Activated naive CD8-positive, alpha-beta T cell treated with anti-CD3 and anti-CD28 coated beads, Interleukin-2, amount 50 U/mL, for 24 hours (primary cell): Measurements from ENCODE around the gene CACTIN.

Source experiments
- ATAC-seq: fragments of 150-1000 bp; cut with Tn5 transposase; one replicate; pipeline ENCODE4 v1.10.0; 2021
- DNase-seq: peaks from one replicate; pipeline ENCODE4 v3.0.0; 2021
- H3K27ac Mint-ChIP-seq: one replicate; pipeline ENCODE4 v1.8.0; 2021; ENCODE audit warnings: mild to moderate bottlenecking, mixed read lengths
- H3K27me3 Mint-ChIP-seq: one replicate; pipeline ENCODE4 v1.8.0; 2021; ENCODE audit warnings: mixed read lengths
- H3K36me3 Mint-ChIP-seq: one replicate; pipeline ENCODE4 v1.8.0; 2021; ENCODE audit warnings: low read depth, mixed read lengths
- H3K4me1 Mint-ChIP-seq: one replicate; pipeline ENCODE4 v1.8.0; 2021; ENCODE audit warnings: mixed read lengths
- H3K4me3 Mint-ChIP-seq: one replicate; pipeline ENCODE4 v1.8.0; 2021; ENCODE audit warnings: mild to moderate bottlenecking, moderate library complexity, mixed read lengths
- H3K9me3 Mint-ChIP-seq: one replicate; pipeline ENCODE4 v1.8.0; 2021; ENCODE audit warnings: mixed read lengths

CACTIN gene

DNA sequence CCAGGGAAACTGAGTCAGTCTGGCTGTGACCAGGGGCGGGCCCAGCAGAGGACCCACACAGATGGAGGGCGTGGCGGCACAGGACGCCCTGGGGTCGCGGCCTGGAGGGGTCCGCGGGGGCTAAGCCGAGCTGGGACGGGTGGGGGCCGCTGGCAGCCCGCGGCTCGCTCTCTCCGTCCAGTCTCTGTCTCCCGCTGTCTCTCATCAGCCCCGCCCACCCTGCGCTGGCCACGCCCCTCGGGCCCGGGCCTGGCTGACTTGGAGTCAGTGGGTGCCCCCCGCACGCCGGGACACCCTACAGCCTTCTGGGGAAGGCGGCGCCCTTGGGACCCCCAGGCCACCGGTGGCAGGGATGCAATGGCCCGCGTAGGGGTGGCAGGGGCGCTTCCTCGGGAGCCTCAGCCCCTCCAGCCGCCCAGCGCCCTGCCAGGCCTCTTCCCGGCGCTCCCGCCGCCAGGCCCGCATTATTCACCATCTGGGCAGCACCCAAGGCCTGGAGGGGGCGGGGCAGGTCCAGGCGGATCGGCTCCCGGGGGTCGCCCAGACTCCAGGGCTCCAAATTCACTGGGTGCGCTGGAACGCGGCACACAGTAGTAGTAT lies 19.8 kb downstream of the CACTIN start, which contains the start of gene TBXA2R:
TSS of gene TBXA2R (minus strand) at position 186 of the 600 bp plus-strand sequence. CDS start 6,241 bp downstream, outside the sequence.
- Mint-ChIP-seq H3K36me3 (peaks cover 4% of the 10 kb centered on the region), H3K4me1 (peaks cover 9% of the 10 kb centered on the region), H3K9me3 (no peaks in the 10 kb centered on the region), H3K4me3 (no peak within 1 kb of the TSS), H3K27ac (no peak within 1 kb of the TSS), H3K27me3 (no peaks in the 10 kb centered on the region)
- ATAC-seq (peak; percentile 44), DNase-seq (peak; percentile 82)

DNA sequence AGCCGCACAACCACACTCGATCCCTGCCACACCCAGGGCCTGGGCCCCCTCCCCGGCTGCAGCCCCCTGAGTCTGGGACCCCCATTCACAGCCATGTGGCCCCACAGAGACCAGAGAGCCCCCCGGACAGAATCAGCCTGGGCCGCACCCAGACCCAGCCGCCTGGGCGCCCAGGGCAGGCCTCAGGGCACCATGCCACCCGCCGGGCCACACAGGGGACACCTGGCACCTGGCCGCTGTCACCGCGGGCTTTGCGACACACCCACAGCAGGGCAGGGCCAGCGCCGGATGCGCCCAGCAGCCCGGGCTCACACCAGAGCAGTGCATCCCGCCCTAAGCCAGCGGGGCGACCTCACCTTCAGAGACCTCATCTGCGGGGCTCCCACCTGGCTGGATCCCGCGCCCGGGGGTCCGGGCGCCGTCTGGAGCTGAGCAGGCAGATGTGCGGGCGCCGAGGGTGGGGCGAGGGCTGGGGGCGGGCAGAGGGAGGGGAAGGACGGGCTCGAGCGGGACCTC lies 20.4 kb downstream of the CACTIN start:
- Mint-ChIP-seq H3K27me3 (no peaks in the 10 kb centered on the region), H3K9me3 (no peaks in the 10 kb centered on the region), H3K36me3 (peaks cover 3% of the 10 kb centered on the region), H3K4me3 (no peak overlapping the region), H3K4me1 (peaks cover 9% of the 10 kb centered on the region), H3K27ac (no peak overlapping the region)
- peak; percentile 40 for DNase-seq
- ATAC-seq, result peak; percentile 41

DNA sequence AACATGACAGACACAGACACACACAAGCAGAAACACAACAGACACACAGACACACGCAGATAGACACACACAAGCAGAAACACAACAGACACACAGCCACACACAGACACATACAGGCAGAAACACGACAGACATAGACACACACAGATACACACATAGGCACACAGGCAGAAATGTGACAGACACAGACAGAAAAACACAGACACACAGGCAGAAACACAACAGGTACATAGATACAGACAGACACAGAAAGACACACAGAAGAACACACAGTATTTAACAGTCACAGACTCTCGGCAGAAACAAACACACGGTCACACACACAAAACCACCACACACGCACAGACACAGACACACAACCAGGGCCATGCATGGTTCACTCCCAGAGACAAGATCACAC lies 20.8 kb downstream of the CACTIN start:
- H3K27ac Mint-ChIP-seq, result no peak overlapping the region
- H3K27me3 Mint-ChIP-seq, result no peaks in the 10 kb centered on the region
- ATAC-seq (no peak), DNase-seq (no peak)
- H3K4me1 Mint-ChIP-seq, result peaks cover 9% of the 10 kb centered on the region
- no peaks in the 10 kb centered on the region for H3K9me3 Mint-ChIP-seq
- H3K36me3 Mint-ChIP-seq, result peaks cover 3% of the 10 kb centered on the region
- no peak overlapping the region for H3K4me3 Mint-ChIP-seq

DNA sequence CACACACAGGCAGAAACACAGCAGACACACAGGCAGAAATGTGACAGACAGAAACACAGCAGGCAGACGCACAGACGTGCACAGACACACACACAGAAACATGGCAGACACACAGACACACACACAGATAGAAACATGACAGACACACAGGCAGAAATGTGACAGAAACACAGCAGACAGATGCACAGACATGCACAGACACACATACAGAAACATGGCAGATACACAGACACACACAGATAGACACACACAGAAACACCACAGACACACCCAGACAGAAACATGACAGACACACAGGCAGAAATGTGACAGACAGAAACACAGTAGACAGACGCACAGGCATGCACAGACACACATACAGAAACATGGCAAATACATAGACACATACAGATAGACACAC lies 21.2 kb downstream of the CACTIN start:
- Mint-ChIP-seq H3K36me3 (peaks cover under 1% of the 10 kb centered on the region), H3K27me3 (no peaks in the 10 kb centered on the region), H3K27ac (no peak overlapping the region), H3K4me1 (peaks cover 9% of the 10 kb centered on the region), H3K9me3 (no peaks in the 10 kb centered on the region), H3K4me3 (no peak overlapping the region)
- DNase-seq (no peak), ATAC-seq (no peak)

DNA sequence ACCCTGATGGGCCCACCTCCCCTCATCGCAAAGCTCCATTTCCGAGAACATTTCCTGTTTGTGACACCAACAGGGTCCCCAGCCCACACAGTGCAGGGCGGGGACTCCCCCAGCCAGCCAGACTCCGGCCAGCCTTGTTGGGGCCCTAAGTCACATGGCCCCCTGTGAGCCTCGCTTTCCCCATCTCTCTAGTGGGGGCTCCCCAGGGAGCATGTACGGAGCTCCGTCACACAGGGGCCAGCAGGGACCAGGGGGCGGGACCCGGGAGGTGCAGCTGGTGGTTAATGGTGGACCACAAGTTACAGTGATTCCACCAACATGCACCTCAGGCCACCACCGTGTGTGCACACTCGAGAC lies 21.6 kb downstream of the CACTIN start:
- peak; percentile 58 for ATAC-seq
- Mint-ChIP-seq H3K36me3 (no peaks in the 10 kb centered on the region), H3K27ac (no peak overlapping the region), H3K4me3 (no peak overlapping the region), H3K27me3 (no peaks in the 10 kb centered on the region), H3K4me1 (peaks cover 9% of the 10 kb centered on the region), H3K9me3 (no peaks in the 10 kb centered on the region)
- DNase-seq, result peak; percentile 53

DNA sequence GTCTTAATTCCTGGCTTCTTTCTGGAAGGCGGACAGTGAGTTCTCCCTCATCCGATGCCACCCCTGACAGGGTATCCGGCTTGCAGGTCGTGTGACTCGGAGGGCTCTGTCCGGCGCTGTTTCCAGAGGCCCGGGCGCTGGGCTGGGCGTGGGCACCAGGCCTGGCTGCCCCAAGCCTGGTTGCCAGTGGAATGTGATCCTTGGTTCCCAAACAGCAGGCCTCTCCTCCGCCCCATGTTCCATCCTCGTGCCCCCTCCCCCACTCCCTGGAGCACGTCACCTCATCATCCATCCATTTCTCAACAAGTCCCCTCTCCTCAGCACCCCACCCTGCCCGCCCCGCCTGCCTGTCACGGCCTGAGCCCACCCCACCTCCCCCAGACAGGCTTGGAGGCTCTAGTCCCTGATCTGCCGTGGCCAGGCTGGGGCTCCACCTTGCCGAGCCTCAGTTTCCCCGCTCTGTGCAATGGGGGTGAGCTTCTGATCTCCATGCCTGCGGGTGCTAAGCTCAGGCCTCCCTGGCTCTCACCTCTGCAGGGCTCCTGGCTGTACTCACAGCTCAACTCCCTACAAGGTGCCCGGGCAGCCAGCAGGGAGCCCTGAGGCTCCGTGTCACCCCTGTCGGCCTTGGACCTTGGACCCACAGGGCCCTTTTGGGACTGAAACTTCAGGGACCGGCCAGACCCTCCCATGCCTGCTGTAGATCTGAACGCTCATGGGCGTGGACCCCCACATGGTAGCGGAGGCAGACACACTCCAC lies 22.2 kb downstream of the CACTIN start:
- Mint-ChIP-seq H3K9me3 (no peaks in the 10 kb centered on the region), H3K27me3 (no peaks in the 10 kb centered on the region), H3K4me3 (no peak overlapping the region), H3K36me3 (no peaks in the 10 kb centered on the region), H3K4me1 (peaks cover 9% of the 10 kb centered on the region), H3K27ac (no peak overlapping the region)
- DNase-seq, result no peak
- peak; percentile 6 for ATAC-seq

DNA sequence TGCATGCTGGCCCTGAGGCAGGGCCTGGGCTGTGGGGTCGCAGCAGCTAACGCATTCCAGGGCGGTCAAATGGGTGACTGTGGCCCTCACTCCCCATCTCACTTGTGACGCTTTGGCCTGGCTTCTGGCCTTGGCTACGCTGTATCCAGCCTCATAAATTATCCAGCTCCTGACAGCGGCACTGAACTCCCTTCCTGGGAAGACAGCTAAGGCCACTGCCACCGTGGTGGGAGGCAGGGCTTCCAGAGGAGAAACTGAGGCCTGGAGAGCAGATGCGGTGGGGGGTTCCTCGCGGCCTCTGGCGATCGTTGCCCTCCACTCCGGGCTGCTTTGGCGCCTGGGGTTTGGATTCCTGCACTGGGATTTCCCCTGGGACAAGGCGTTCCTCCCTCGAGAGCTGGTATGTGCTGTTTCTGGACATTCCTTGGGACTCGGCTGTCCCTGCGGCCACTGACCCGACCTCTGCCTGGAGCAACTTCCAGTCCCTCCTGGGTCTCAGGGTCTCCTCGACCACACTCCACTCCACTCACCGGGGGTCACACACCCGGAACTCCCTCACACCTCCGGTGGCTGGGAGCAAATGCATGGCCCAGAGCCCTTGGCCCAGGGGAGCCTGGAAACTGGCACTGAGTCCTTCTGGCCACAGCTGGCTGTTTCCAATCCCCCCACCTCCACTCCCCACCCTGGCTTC lies 23.3 kb downstream of the CACTIN start:
- DNase-seq (no peak), ATAC-seq (no peak)
- H3K9me3 Mint-ChIP-seq, result no peaks in the 10 kb centered on the region
- H3K4me3 Mint-ChIP-seq, result no peak overlapping the region
- peaks cover 7% of the 10 kb centered on the region for H3K4me1 Mint-ChIP-seq
- H3K36me3 Mint-ChIP-seq, result no peaks in the 10 kb centered on the region
- H3K27me3 Mint-ChIP-seq, result no peaks in the 10 kb centered on the region
- H3K27ac Mint-ChIP-seq, result no peak overlapping the region

DNA sequence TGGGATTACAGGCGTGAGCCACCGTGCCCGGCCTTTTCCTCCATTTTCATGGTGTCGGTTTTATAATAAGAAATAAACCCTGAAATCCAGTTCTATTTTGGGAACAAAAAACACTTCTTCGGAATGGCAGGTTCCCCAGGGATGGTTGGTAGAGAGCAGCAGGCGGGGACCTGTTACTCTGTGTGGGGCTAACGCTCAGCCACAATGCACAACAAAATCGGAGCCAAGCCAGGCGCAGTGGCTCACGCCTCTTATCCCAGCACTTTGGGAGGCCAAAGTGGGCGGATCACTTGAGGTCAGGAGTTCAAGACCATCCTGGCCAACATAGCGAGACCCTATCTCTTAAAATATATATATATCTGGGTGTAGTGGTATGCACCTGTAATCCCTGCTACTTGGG lies 25.6 kb downstream of the CACTIN start:
- no peak for ATAC-seq
- Mint-ChIP-seq H3K27me3 (no peaks in the 10 kb centered on the region), H3K9me3 (no peaks in the 10 kb centered on the region), H3K4me3 (no peak overlapping the region), H3K36me3 (no peaks in the 10 kb centered on the region), H3K27ac (no peak overlapping the region), H3K4me1 (peaks cover 1% of the 10 kb centered on the region)
- no peak for DNase-seq

DNA sequence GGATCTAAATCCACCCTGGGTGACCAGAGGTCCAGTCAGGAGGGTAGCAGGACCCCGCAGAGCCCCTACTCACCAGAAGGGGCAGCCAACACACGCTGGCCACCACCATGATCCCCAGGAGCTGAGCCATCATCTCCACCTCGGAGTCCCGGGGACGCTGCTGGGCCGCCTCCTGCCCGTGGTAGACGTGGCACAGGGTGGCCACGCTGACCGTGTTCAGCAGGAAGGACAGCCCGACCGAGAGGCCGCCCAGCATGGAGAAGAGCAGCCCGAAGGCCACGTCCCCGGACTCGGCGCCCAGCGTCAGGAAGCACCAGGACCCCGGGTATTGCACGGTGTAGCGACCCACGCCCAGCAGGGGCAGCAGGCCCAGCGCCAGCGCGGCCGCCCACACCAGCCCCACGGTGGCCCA lies 26.8 kb downstream of the CACTIN start:
- H3K27me3 Mint-ChIP-seq, result no peaks in the 10 kb centered on the region

DNA sequence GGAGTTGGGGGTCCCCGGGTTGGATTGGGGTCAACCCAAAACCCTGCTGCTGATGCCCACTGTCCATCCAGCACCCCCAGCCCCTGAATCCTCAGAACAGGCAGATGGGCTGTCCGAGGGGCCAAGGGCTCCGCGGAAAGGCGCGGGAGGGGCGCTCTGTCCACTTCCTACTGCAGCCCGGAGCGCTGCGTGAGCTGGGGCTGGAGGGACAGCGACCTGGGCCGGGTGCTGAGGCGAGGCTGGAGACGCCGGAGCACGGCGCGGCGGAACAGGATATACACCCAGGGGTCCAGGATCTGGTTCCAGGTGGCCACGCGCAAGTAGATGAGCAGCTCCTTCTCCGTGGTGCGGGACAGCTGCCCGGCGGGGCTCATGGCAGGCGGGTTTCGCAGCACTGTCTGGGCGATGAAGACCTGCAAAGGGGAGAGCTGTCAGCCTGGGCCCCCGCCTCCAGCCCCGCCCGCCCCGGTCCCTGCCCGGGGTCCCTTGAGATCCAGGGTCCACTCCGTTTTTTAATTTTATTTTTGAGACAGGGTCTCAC lies 31.0 kb downstream of the CACTIN start:
- ATAC-seq (no peak), DNase-seq (no peak)
- Mint-ChIP-seq H3K27me3 (no peaks in the 10 kb centered on the region), H3K27ac (no peak overlapping the region), H3K4me3 (no peak overlapping the region), H3K36me3 (no peaks in the 10 kb centered on the region), H3K4me1 (no peaks in the 10 kb centered on the region), H3K9me3 (no peaks in the 10 kb centered on the region)

More for the DNA sequence above, 26.8 kb downstream of the CACTIN start:
- Mint-ChIP-seq H3K36me3 (no peaks in the 10 kb centered on the region), H3K4me1 (peaks cover 1% of the 10 kb centered on the region), H3K4me3 (no peak overlapping the region), H3K27ac (no peak overlapping the region), H3K9me3 (no peaks in the 10 kb centered on the region)
- DNase-seq, result no peak
- no peak for ATAC-seq

DNA sequence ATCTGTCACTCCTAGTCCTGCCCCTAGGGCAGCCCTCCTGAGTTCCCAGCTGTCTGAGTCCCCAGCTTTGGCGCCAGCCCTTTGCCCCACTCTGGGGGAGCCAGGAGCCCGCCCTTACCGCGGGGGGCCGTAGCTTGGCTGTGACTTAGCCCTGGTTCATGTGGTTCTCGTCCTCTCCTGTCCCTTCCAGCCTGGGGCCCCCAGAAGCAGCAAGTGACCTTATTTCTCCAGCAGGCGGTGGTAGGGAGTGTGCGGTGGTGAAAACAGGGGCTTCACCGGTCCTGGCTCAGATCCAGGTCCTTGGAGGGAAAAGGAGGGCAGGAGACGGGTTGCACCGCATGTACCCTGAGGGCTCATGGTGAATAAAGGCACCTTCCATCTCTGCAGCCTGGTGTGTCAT lies 33.4 kb downstream of the CACTIN start:
- ATAC-seq (no peak), DNase-seq (no peak)
- Mint-ChIP-seq H3K4me1 (no peaks in the 10 kb centered on the region), H3K4me3 (no peak overlapping the region), H3K27me3 (no peaks in the 10 kb centered on the region), H3K36me3 (no peaks in the 10 kb centered on the region), H3K27ac (no peak overlapping the region), H3K9me3 (no peaks in the 10 kb centered on the region)

DNA sequence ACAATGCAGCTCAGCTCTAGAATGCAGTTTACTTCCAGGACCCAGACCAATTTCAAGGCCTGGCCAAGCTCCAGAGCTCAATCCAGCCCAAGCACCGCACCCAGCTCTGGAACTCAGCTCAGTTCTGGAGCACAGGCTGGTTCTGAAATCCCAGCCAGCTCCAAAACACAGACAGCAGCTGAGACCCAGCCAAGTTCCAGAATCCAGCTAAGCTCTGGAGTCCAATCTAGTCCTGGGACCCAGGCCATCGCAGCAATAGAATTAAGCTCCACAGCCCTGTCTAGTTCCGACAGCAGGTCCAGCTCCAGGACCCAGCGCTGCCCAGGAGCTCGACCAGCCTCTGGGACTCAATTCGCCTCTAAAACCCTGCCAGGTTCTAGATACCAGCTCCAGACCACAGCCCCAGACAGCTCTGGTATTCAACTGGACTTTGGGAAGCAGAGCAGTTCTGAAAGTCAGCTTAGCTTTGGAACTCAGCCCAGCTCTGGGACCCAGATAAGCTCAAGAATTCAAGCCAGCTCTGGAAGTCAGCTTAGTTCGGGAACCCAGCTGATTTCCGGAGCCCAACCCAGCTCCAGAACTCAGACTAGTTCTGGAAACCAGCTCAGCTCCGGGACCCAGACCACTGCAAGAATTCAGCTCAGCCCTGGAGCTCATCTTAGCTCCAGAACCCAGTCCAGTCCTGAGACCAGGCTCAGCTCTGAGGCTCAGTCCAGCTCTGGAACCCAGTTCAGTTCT lies 34.5 kb downstream of the CACTIN start:
- Mint-ChIP-seq H3K27me3 (no peaks in the 10 kb centered on the region), H3K4me1 (no peaks in the 10 kb centered on the region), H3K9me3 (no peaks in the 10 kb centered on the region), H3K4me3 (no peak overlapping the region), H3K27ac (no peak overlapping the region), H3K36me3 (no peaks in the 10 kb centered on the region)
- no peak for DNase-seq
- no peak for ATAC-seq

DNA sequence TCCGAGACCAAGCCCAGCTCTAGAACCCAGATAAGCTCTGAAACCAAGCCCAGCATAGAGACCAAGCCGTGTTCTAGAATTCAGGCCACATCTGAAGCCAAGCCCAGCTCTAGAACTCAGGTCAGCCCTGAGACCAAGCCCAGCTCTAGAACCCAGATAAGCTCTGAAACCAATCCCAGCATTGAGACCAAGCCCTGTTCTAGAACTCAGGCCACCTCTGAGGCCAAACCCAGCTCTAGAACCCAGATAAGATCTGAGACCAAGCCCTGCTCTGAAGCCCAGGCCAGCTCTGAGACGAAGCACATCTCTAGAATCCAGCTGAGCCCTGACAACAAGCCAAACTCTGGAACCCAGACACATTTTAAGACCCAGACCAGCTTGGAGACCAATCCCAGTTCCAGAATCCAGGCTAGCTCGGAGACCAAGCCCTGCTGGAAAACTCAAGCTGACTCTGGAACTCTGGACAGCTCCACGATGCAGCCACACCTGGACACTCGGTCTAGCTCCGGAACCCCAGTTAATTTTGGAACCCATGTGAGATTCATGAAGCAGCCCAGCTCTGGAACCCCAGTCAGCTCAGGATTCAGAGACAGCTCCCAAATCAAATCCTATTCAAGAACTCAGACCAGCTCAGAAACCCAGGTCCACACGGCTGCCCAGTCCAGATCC lies 35.5 kb downstream of the CACTIN start:
- H3K36me3 Mint-ChIP-seq, result no peaks in the 10 kb centered on the region
- no peaks in the 10 kb centered on the region for H3K9me3 Mint-ChIP-seq
- H3K4me1 Mint-ChIP-seq, result no peaks in the 10 kb centered on the region
- ATAC-seq (no peak), DNase-seq (no peak)
- H3K4me3 Mint-ChIP-seq, result no peak overlapping the region
- no peak overlapping the region for H3K27ac Mint-ChIP-seq
- H3K27me3 Mint-ChIP-seq, result no peaks in the 10 kb centered on the region

DNA sequence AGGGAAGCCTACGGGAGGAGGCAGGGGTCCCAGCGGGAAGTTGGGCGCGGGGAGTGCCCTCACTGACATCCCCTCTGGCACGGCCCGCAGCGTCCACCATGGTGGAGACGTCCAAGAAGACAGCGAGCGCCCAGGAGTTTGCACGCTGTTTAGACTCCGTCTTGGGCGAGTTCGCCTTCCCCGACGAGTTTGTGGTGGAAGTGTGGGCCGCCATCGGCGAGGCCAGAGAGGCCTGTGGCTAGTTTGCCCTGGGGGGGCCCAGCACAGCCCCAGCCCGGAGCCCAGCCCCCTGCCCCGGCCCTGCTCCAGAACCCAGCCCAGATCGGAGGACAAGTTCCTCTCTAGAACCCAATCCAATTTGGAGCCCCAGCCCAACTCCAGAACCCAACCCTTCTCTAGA lies 36.6 kb downstream of the CACTIN start:
- no peak overlapping the region for H3K4me3 Mint-ChIP-seq
- no peak overlapping the region for H3K27ac Mint-ChIP-seq
- no peaks in the 10 kb centered on the region for H3K9me3 Mint-ChIP-seq
- DNase-seq (no peak), ATAC-seq (no peak)
- no peaks in the 10 kb centered on the region for H3K4me1 Mint-ChIP-seq
- no peaks in the 10 kb centered on the region for H3K27me3 Mint-ChIP-seq
- no peaks in the 10 kb centered on the region for H3K36me3 Mint-ChIP-seq
